Common myeloid progenitor, CD34-positive (primary cell): Measurements from ENCODE around the gene C19orf85.

Experiments used
- CTCF ChIA-PET: fragments of 350-600 bp; sonication (Branson Sonifier 250); formaldehyde crosslinking; loops from one replicate; lab custom pipeline; 2021; ENCODE audit warnings: antibody characterized with exemption; lab: Charles Lee
- POLR2A ChIA-PET: fragments of 350-600 bp; sonication (Branson Sonifier 250); formaldehyde crosslinking; loops from one replicate; lab custom pipeline; 2021; ENCODE audit warnings: antibody characterized with exemption; lab: Charles Lee
- DNase-seq, 3 donors: peaks; one replicate each; pipeline versions ENCODE4 v3.0.0 to v3.0.0-alpha.2; 2013
- H3K27ac ChIP-seq, 2 experiments: 1 replicate in 1 of 2; 2 replicates in 1 of 2; pipeline ENCODE4 v1.7.0; 2013; ENCODE audit warnings: inconsistent platforms in 2 of 2, low read length in 2 of 2, mild to moderate bottlenecking in 2 of 2, low read depth in 1 of 2, moderate library complexity in 1 of 2; ENCODE audit not compliant: severe bottlenecking in 2 of 2, insufficient read depth in 1 of 2, poor library complexity in 1 of 2
- H3K27me3 ChIP-seq, 5 experiments: replicated peaks in 2 of 5; 1 replicate in 3 of 5; 2 replicates in 2 of 5; pipeline versions ENCODE4 v1.6.1 to v1.7.0; 2013; ENCODE audit warnings: low read length in 4 of 5, mild to moderate bottlenecking in 2 of 5, moderate library complexity in 2 of 5, inconsistent platforms in 1 of 5; ENCODE audit not compliant: insufficient read depth in 5 of 5, control insufficient read depth in 4 of 5
- H3K36me3 ChIP-seq, 4 experiments: 1 replicate in 2 of 4; 2 replicates in 2 of 4; pipeline versions ENCODE4 v1.6.1 to v1.7.0; 2013; ENCODE audit warnings: low read length in 3 of 4, control low read depth in 1 of 4, mild to moderate bottlenecking in 1 of 4; ENCODE audit not compliant: control insufficient read depth in 4 of 4, insufficient read depth in 4 of 4
- H3K4me1 ChIP-seq, 4 experiments: 1 replicate in 3 of 4; 2 replicates in 1 of 4; pipeline versions ENCODE4 v1.6.1 to v1.7.1; 2013; ENCODE audit warnings: low read length in 3 of 4, mild to moderate bottlenecking in 3 of 4, control low read depth in 1 of 4, inconsistent platforms in 1 of 4, moderate library complexity in 1 of 4; ENCODE audit not compliant: control insufficient read depth in 4 of 4, insufficient read depth in 4 of 4; ENCODE audit errors: control extremely low read depth in 1 of 4
- H3K4me3 ChIP-seq, 7 experiments: 1 replicate in 4 of 7; 2 replicates in 3 of 7; pipeline versions ENCODE4 v1.5.1 to v1.7.0; 2013; ENCODE audit warnings: mild to moderate bottlenecking in 7 of 7, low read length in 6 of 7, moderate library complexity in 6 of 7, inconsistent platforms in 2 of 7, low read depth in 2 of 7, control low read depth in 1 of 7; ENCODE audit not compliant: insufficient read depth in 4 of 7, control insufficient read depth in 1 of 7; ENCODE audit errors: extremely low read depth in 1 of 7
- H3K9me3 ChIP-seq, 5 experiments: 1 replicate in 4 of 5; 2 replicates in 1 of 5; pipeline versions ENCODE4 v1.6.1 to v1.7.1; 2013; ENCODE audit warnings: low read length in 4 of 5, mild to moderate bottlenecking in 2 of 5, inconsistent platforms in 1 of 5, low read depth in 1 of 5, moderate library complexity in 1 of 5; ENCODE audit not compliant: control insufficient read depth in 4 of 5, insufficient read depth in 2 of 5; ENCODE audit errors: control extremely low read depth in 1 of 5
- WGBS: methylation state at CpG from one replicate; pipeline ENCODE4 v1.1.5; 2013; ENCODE audit not compliant: insufficient coverage; 5-methylcytosine and 5-hydroxymethylcytosine counted together

The C19orf85 gene

DNA sequence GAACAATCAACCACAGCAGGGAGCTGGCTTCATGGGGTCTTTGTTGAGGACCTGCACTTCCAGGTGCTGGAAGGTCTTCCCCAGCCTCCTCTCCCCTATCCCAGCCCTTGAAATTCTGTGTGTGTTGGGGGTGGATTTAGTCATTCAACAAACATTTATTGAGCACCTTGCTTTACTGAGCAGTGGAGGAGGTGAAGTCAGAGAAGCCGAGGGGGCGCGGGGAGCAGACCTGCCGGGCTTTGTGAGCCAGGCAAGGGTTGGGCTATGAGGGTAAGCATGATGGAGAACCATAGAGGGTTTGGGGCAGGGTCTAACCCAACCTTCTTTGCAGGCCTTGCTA lies 3.5 kb upstream of the C19orf85 start:
- H3K9me3 ChIP-seq, result no peaks in the 10 kb centered on the region
- no peak overlapping the region for H3K27ac ChIP-seq
- ChIA-PET CTCF (interaction anchor here (0.8 to 3.6 kb wide), 15 partner anchors 9 to 176 kb away, joined by 3 to 37 read pairs (median 7); partner anchors contain the start of genes NAT14 and ZNF628), POLR2A (no interaction called here)
- DNase-seq, result no peak
- H3K27me3 ChIP-seq, result no peaks in the 10 kb centered on the region
- no peaks in the 10 kb centered on the region for H3K36me3 ChIP-seq
- 0% methylated on average over 1 of the region's 4 CpGs for whole genome bisulfite sequencing
- H3K4me1 ChIP-seq, result peaks cover 0 to 2% (median 1%) of the 10 kb centered on the region in 4 experiments
- H3K4me3 ChIP-seq, result no peak overlapping the region

DNA sequence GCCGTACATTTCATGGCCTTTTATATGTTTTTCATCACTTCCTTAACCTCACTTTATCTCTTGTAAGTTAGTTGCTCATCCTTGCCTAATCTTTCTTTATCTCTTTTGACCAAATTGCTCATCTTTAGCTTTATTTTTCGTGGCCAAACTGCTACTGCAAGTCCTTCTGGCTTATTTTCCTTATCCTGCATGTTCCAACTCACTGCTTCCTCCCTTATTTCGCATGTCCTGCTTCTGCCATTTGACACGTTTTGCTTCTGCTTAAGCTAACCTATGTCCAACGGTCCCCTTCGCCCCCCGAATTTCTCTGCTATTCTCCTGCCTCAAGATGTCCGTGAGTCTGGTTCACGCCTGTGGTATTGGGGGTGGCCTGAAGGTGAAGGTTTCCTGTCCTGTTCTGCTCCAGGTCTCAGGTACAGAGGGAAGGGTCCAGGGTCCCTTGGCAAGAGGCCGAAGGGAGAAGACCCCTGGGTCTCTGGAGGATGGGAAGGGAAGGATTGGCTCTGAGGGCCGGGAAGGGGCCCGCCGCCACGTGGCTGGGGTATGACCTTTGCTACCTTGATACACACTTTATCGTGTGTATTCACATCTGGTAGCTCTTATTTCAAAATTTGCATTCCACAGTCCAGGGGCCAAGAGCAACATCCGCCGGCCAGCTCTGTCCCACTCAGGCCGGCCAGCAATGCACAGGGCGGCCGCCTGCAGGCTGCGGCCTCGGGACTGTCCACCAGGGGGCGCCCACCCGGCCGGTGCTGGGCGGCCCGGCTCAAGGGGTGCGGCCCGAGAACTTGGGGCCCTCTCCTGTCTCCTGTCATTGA lies 2.9 kb upstream of the C19orf85 start:
- ChIA-PET CTCF (interaction anchor here (0.7 to 3.6 kb wide), 21 partner anchors 8 to 331 kb away, joined by 3 to 37 read pairs (median 4); partner anchors contain the start of genes NAT14 and ZNF628), POLR2A (no interaction called here)
- peak in 2 of 3 donors; percentile 49 for DNase-seq
- no peaks in the 10 kb centered on the region for H3K27me3 ChIP-seq
- peaks cover 0 to 2% (median 1%) of the 10 kb centered on the region in 4 experiments for H3K4me1 ChIP-seq
- H3K9me3 ChIP-seq, result no peaks in the 10 kb centered on the region
- no peak overlapping the region for H3K4me3 ChIP-seq
- peak overlapping the region in 1 of 2 experiments; percentile 38 for H3K27ac ChIP-seq
- WGBS, result 25% methylated on average over 23 of the region's 29 CpGs
- no peaks in the 10 kb centered on the region for H3K36me3 ChIP-seq

DNA sequence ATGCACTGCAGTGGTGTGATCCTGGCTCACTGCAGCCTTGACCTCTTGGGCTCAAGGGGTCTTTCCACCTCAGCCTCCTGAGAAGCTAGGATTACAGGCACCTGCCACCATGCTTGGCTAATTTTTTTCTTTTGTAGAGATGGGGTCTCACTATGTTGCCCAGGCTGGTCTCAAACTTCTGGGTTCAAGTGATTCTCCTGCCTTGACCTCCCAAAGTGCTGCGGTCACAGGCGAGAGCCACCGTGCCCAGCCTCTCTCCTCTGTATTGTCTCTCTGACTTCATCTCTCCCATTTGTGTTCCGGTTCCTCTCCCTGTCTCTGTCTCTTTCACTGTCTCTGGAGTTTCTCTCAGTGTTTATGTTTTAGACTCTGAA lies 1.7 kb upstream of the C19orf85 start:
- H3K27me3 ChIP-seq, result no peaks in the 10 kb centered on the region
- H3K4me3 ChIP-seq, result no peak overlapping the region
- no peaks in the 10 kb centered on the region for H3K36me3 ChIP-seq
- ChIA-PET CTCF (interaction anchor here (0.6 to 3.6 kb wide), 8 partner anchors 12 to 172 kb away, joined by 3 to 37 read pairs (median 6); no protein-coding TSS in a partner anchor), POLR2A (no interaction called here)
- 98% methylated on average over 4 of the region's 4 CpGs for WGBS
- H3K9me3 ChIP-seq, result no peaks in the 10 kb centered on the region
- H3K4me1 ChIP-seq, result peaks cover 0 to 11% (median 7%) of the 10 kb centered on the region in 4 experiments
- no peak for DNase-seq
- H3K27ac ChIP-seq, result no peak overlapping the region

DNA sequence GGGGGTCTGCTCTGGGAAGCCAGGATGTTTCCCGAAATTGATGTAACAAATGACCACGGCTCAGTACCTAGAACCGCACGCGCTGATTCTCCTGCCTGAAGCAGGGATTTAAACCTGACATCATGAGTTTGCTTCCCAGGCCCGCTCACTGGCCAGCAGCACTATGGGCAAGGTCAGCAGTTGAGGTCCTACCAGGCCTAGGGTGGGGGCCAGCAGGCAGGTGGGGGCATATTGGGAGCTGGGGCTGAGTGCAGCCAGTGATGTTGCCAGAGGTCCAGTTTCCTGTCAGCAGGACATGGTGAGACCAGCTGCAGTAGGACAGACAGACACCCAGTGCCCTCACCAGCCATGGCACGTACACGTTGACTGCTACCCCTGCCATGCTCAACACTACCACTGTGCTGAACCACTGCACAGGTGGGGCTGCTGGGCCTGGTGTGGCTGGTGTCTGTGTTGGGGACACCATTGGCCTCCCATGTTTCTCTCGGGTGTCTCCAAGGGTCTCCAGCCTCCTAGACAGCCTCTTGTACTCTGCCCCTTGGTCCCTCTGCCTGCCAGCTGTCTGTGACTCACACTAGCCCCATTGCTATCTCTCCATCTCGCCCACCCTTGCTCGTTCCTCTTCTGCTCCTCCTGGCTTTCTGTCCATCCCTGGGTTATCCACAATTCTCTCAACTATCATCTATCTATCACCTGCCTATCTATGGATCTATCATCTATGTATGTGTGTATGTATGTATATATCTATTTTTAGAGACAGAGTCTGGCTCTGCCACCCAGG lies 1.1 kb upstream of the C19orf85 start:
- Histone ChIP-seq H3K9me3 (no peaks in the 10 kb centered on the region), H3K4me3 (no peak overlapping the region), H3K27ac (no peak overlapping the region), H3K4me1 (peaks cover 0 to 17% (median 13%) of the 10 kb centered on the region in 4 experiments), H3K27me3 (no peaks in the 10 kb centered on the region), H3K36me3 (no peaks in the 10 kb centered on the region)
- CTCF ChIA-PET, result interaction anchor here (3.6 kb wide), 1 partner anchor 39 kb away, joined by 37 read pairs; no protein-coding TSS in a partner anchor
- DNase-seq, result no peak
- POLR2A ChIA-PET, result no interaction called here
- WGBS, result 94% methylated on average over 8 of the region's 11 CpGs

DNA sequence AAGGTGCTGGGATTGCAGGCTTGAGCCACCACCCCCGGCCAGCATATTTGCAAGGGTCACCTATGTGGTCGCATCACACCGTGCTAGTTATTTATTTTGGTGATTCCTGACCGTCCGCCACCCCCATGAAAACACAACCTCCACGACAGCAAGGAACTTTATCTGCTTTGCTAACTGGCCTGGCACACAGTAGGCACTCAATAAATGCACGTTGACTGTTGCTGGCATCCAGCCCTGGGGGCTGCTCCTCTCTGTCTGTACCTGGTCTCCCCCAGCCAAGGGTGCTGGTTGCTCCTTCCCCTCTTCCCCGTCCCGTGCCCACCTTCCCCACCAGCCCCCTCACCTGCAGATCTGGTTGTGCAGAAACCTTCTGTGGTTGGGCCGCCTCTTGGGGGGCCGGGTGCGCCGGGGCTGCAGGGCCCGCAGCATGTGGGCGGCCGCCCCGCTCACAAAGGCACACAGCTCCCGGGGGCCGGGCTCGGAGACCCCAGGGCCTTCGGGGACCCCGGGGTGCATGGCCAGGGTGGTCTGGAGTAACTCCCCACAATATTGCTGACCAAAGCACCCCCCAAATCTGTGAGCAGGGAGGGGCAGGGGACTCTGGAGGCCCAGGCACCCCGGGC lies 401 bp downstream of the C19orf85 start:
- H3K27me3 ChIP-seq, result no peaks in the 10 kb centered on the region
- no peak overlapping the region for H3K4me3 ChIP-seq
- no peak for DNase-seq
- H3K4me1 ChIP-seq, result peaks cover 0 to 26% (median 18%) of the 10 kb centered on the region in 4 experiments
- no peaks in the 10 kb centered on the region for H3K9me3 ChIP-seq
- ChIA-PET POLR2A (no interaction called here), CTCF (interaction anchor here (1.4 kb wide), 1 partner anchor 10 kb away, joined by 3 read pairs; no protein-coding TSS in a partner anchor)
- WGBS, result 96% methylated on average over 16 of the region's 23 CpGs
- no peak overlapping the region for H3K27ac ChIP-seq
- no peaks in the 10 kb centered on the region for H3K36me3 ChIP-seq

DNA sequence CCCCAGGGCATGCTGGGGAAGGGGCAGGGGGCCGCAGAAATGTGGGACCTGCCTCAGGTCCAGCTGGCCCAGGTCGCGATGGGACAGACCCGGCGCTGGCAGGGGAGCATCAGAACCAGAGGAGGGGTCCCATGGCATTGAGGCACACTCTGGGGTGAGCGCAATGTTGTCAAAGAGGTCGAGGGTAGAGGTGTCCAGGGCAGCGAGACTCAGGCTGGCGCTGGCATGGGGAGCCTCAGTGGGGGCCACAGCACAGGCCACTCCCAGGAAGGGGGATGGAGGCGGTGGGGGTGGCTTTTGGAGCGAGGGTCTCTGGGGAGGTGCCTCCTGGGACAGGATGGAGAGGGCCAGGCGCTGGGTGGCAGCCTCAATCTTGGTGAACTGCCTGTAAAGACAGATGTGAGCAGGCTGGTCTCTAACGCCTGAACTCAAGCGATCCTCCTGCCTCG lies 944 bp downstream of the C19orf85 start:
- Histone ChIP-seq H3K9me3 (no peaks in the 10 kb centered on the region), H3K4me1 (peaks cover 0 to 26% (median 18%) of the 10 kb centered on the region in 4 experiments), H3K27ac (no peak overlapping the region), H3K36me3 (no peaks in the 10 kb centered on the region), H3K27me3 (no peaks in the 10 kb centered on the region), H3K4me3 (no peak overlapping the region)
- DNase-seq, result no peak
- WGBS, result 89% methylated on average over 10 of the region's 15 CpGs
- ChIA-PET POLR2A (no interaction called here), CTCF (interaction anchor here (1.4 kb wide), 1 partner anchor 10 kb away, joined by 3 read pairs; no protein-coding TSS in a partner anchor)
